ENCODE measurements around the gene KLKB1. TPM values are rescaled to one million over a fixed set of nuclear protein-coding genes. Genes with fewer than 3 reads are reported as not detected.

KLKB1 gene
- total and polyA plus RNA-seq, 2 donors (not counting 1 experiment from before 2014, with no cell fraction given): 0.06 to 0.17 TPM

- no peaks in the 10 kb centered on the region for H3K9me3 ChIP-seq (ENCODE audit: control insufficient read depth, insufficient read depth, low read depth, low read length)
- H4K20me1 ChIP-seq (ENCODE audit: control insufficient read depth, extremely low read depth, insufficient read depth, low read length): no peaks in the 10 kb centered on the region
- no peak overlapping the region for H3K9ac ChIP-seq (ENCODE audit: insufficient read depth, low read length)
- no peak for DNase-seq (ENCODE audit: low read depth in 2 of 2)
- TF ChIP-seq EZH2 (IDR thresholded peaks at IDR 0.05; ENCODE audit: low read length, missing control alignments): no peak
- no peak for TF ChIP-seq CTCF (conservative IDR thresholded peaks at IDR 0.05 in 1 of 2, IDR thresholded peaks at IDR 0.05 in 1 of 2; ENCODE audit: low read depth in 1 of 2, low read length in 2 of 2)
- no peaks in the 10 kb centered on the region for H3K4me1 ChIP-seq (ENCODE audit: control insufficient read depth, extremely low read depth, insufficient read depth, low read length)
- H3K27me3 ChIP-seq (ENCODE audit: control insufficient read depth, insufficient read depth, low read length): no peaks in the 10 kb centered on the region
- H3K27ac ChIP-seq (ENCODE audit: insufficient read depth, low read length): no peak overlapping the region
- H3K79me2 ChIP-seq (ENCODE audit: control insufficient read depth, insufficient read depth, low read length): no peaks in the 10 kb centered on the region
- H3K4me2 ChIP-seq (ENCODE audit: extremely low read depth, insufficient read depth, low read length): no peak overlapping the region
- no peak overlapping the region for H3K4me3 ChIP-seq (replicated peaks in 1 of 4; ENCODE audit: control extremely low read depth in 1 of 4, insufficient read depth in 1 of 4, low read depth in 3 of 4, low read length in 4 of 4)
- no peaks in the 10 kb centered on the region for H3K36me3 ChIP-seq (ENCODE audit: control insufficient read depth, insufficient read depth, low read length)
- H2AFZ ChIP-seq (ENCODE audit: low read length): no peak overlapping the region
Measured at GRCh38 chr4:186258216-186258811, 31.0 kb downstream of the KLKB1 start.

GRCh38 chr4:186260117-186260503, 32.8 kb downstream of the KLKB1 start:
- H3K36me3 ChIP-seq (ENCODE audit: control insufficient read depth, insufficient read depth, low read length): no peaks in the 10 kb centered on the region
- no peaks in the 10 kb centered on the region for H3K79me2 ChIP-seq (ENCODE audit: control insufficient read depth, insufficient read depth, low read length)
- H3K27me3 ChIP-seq (ENCODE audit: control insufficient read depth, insufficient read depth, low read length): no peaks in the 10 kb centered on the region
- H3K4me3 ChIP-seq (replicated peaks in 1 of 4; ENCODE audit: control extremely low read depth in 1 of 4, insufficient read depth in 1 of 4, low read depth in 3 of 4, low read length in 4 of 4): no peak overlapping the region
- no peaks in the 10 kb centered on the region for H3K4me1 ChIP-seq (ENCODE audit: control insufficient read depth, extremely low read depth, insufficient read depth, low read length)
- TF ChIP-seq CTCF (conservative IDR thresholded peaks at IDR 0.05 in 1 of 2, IDR thresholded peaks at IDR 0.05 in 1 of 2; ENCODE audit: low read depth in 1 of 2, low read length in 2 of 2) (no peak), EZH2 (IDR thresholded peaks at IDR 0.05; ENCODE audit: low read length, missing control alignments) (no peak)
- H2AFZ ChIP-seq (ENCODE audit: low read length): no peak overlapping the region
- H4K20me1 ChIP-seq (ENCODE audit: control insufficient read depth, extremely low read depth, insufficient read depth, low read length): no peaks in the 10 kb centered on the region
- no peaks in the 10 kb centered on the region for H3K9me3 ChIP-seq (ENCODE audit: control insufficient read depth, insufficient read depth, low read depth, low read length)
- no peak overlapping the region for H3K27ac ChIP-seq (ENCODE audit: insufficient read depth, low read length)
- H3K9ac ChIP-seq (ENCODE audit: insufficient read depth, low read length): no peak overlapping the region
- no peak overlapping the region for H3K4me2 ChIP-seq (ENCODE audit: extremely low read depth, insufficient read depth, low read length)
- no peak for DNase-seq (ENCODE audit: low read depth in 2 of 2)

GRCh38 chr4:186260504-186261448, 33.5 kb downstream of the KLKB1 start:
- no peaks in the 10 kb centered on the region for H4K20me1 ChIP-seq (ENCODE audit: control insufficient read depth, extremely low read depth, insufficient read depth, low read length)
- no peaks in the 10 kb centered on the region for H3K9me3 ChIP-seq (ENCODE audit: control insufficient read depth, insufficient read depth, low read depth, low read length)
- H3K27ac ChIP-seq (ENCODE audit: insufficient read depth, low read length): no peak overlapping the region
- DNase-seq (ENCODE audit: low read depth in 2 of 2): no peak
- no peak overlapping the region for H3K4me3 ChIP-seq (replicated peaks in 1 of 4; ENCODE audit: control extremely low read depth in 1 of 4, insufficient read depth in 1 of 4, low read depth in 3 of 4, low read length in 4 of 4)
- no peaks in the 10 kb centered on the region for H3K79me2 ChIP-seq (ENCODE audit: control insufficient read depth, insufficient read depth, low read length)
- no peak overlapping the region for H3K9ac ChIP-seq (ENCODE audit: insufficient read depth, low read length)
- H3K4me1 ChIP-seq (ENCODE audit: control insufficient read depth, extremely low read depth, insufficient read depth, low read length): no peaks in the 10 kb centered on the region
- H2AFZ ChIP-seq (ENCODE audit: low read length): no peak overlapping the region
- no peak overlapping the region for H3K4me2 ChIP-seq (ENCODE audit: extremely low read depth, insufficient read depth, low read length)
- no peak for TF ChIP-seq CTCF (conservative IDR thresholded peaks at IDR 0.05 in 1 of 2, IDR thresholded peaks at IDR 0.05 in 1 of 2; ENCODE audit: low read depth in 1 of 2, low read length in 2 of 2)
- TF ChIP-seq EZH2 (IDR thresholded peaks at IDR 0.05; ENCODE audit: low read length, missing control alignments): no peak
- no peaks in the 10 kb centered on the region for H3K27me3 ChIP-seq (ENCODE audit: control insufficient read depth, insufficient read depth, low read length)
- no peaks in the 10 kb centered on the region for H3K36me3 ChIP-seq (ENCODE audit: control insufficient read depth, insufficient read depth, low read length)

All from fibroblast of lung (primary cell).